Tibial artery (tissue), 4 donors: Measurements from ENCODE around the gene RNF112.
A peak's percentile ranks its signal among the peaks of the same experiment; 100 is the strongest.

Experiments used
- DNase-seq, 2 donors: peaks; one replicate each; pipeline ENCODE4 v3.0.0-alpha.2; 2019
- H3K27ac ChIP-seq, 2 donors: fragments of 200-600 bp; sonication (generic) in 1 of 2; 1 replicate in 1 of 2; 2 replicates in 1 of 2; pipeline ENCODE4 v1.5.1; 2018 to 2019; ENCODE audit warnings: mild to moderate bottlenecking in 1 of 2
- H3K27me3 ChIP-seq, 2 donors: fragments of 200-600 bp; sonication (generic) in 1 of 2; one replicate each; pipeline versions ENCODE4 v1.5.1 to v1.6.0; 2016 to 2019
- H3K36me3 ChIP-seq, 3 donors: fragments of 200-600 bp; sonication (generic) in 2 of 3; one replicate each; pipeline ENCODE4 v1.5.1; 2016 to 2019; ENCODE audit warnings: mild to moderate bottlenecking in 2 of 3
- H3K4me1 ChIP-seq, 4 donors: fragments of 200-600 bp; sonication (generic) in 2 of 4; 1 replicate in 3 of 4; 2 replicates in 1 of 4; pipeline ENCODE4 v1.5.1; 2016 to 2019
- H3K4me3 ChIP-seq, 2 donors: fragments of 200-600 bp; sonication (generic) in 1 of 2; 1 replicate in 1 of 2; 2 replicates in 1 of 2; pipeline ENCODE4 v1.5.1; 2018 to 2019; ENCODE audit warnings: mild to moderate bottlenecking in 2 of 2
- H3K9me3 ChIP-seq, 3 donors: fragments of 200-600 bp; sonication (generic) in 1 of 3; one replicate each; pipeline ENCODE4 v1.5.1; 2016 to 2019
- CTCF ChIP-seq, 2 experiments: fragments of 200-600 bp in 1 of 2; fragments of 450-650 bp in 1 of 2; IDR thresholded peaks; one replicate each; pipeline ENCODE4 v1.5.1; 2017 to 2019; ENCODE audit warnings: antibody characterized with exemption in 2 of 2, mild to moderate bottlenecking in 1 of 2, moderate library complexity in 1 of 2
- intact Hi-C: fragments of 100-400 bp; cut with DNase I; formaldehyde crosslinking; loops from one replicate; pipeline ENCODE4 v1.15.0; 2023; ENCODE audit warnings: low total_unique reads

The RNF112 gene

GRCh38 chr17:19386051-19386929 is 24.7 kb upstream of the RNF112 start:
- peak overlapping the region; percentile 97 to 98 for H3K27ac ChIP-seq
- H3K9me3 ChIP-seq, result no peaks in the 10 kb centered on the region
- no peak for TF ChIP-seq CTCF (IDR thresholded peaks at IDR 0.05)
- H3K4me1 ChIP-seq, result peaks cover 9 to 99% (median 95%) of the 10 kb centered on the region in 4 donors
- H3K4me3 ChIP-seq, result peak overlapping the region; percentile 44 to 45
- H3K36me3 ChIP-seq, result peaks cover 26 to 33% (median 32%) of the 10 kb centered on the region in 3 donors
- peak; percentile 87 to 88 for DNase-seq
- H3K27me3 ChIP-seq, result no peaks in the 10 kb centered on the region
- intact Hi-C loops, result no loop called here

DNA sequence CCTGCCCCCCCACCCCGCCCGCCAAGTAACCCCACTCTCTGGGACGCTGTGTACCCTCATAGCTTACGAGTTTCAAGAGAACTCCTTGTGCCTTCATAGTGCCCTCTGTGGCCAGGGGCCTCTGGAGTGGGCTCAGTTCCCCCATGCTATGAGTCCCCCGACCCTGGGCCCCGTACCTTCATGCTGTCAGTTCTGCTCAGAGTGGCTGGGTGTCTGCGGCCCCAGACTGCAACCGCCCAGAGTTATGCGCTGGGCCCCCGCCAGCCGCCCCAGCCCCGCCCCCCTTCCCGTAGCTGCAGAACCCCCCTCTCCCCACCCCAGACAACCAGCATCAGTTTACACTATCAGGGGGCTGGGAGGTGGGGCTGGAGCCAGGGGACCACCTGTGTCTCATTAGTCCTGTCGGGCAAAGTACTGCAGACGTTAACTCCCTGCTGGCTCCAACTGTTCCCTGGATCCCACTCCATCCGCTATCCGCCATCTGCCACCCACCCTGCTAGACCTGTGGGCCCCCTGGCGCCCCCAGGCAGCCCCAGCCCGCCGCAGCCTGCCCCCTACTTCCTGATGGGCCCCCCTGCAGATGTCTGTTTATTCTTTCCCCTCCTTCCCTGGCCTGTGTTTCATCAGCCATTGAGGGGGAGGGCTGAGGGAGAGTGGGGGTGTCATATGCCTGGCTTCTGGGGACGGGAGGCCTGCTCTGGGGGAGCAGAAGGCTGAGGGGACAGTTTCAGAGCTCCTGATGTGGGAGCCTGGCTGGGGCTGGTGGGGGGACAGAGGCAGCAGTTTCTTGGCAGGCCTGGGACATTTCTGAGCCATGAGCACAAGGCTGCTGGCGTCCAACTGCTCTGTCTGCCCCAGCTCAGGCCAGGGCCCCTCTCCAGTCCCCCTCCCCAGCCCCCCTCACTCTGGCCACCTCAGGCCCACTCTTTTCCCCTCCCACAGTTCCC is 23.8 kb upstream of the RNF112 start, which contains the start of gene MFAP4:
Gene MFAP4, minus strand, starts transcription at position 217 of the 947 bp plus-strand sequence. Its CDS starts 35 bp downstream, at position 182.
- Histone ChIP-seq H3K27ac (peak within 1 kb of the TSS; percentile 97 to 98), H3K4me1 (peaks cover 9 to 99% (median 95%) of the 10 kb centered on the region in 4 donors), H3K9me3 (no peaks in the 10 kb centered on the region), H3K36me3 (peaks cover 16 to 24% (median 22%) of the 10 kb centered on the region in 3 donors), H3K4me3 (peak within 1 kb of the TSS; percentile 44 to 45), H3K27me3 (no peaks in the 10 kb centered on the region)
- intact Hi-C loops, result no loop called here
- TF ChIP-seq CTCF (IDR thresholded peaks at IDR 0.05), result no peak
- DNase-seq, result peak; percentile 79 to 92

DNA sequence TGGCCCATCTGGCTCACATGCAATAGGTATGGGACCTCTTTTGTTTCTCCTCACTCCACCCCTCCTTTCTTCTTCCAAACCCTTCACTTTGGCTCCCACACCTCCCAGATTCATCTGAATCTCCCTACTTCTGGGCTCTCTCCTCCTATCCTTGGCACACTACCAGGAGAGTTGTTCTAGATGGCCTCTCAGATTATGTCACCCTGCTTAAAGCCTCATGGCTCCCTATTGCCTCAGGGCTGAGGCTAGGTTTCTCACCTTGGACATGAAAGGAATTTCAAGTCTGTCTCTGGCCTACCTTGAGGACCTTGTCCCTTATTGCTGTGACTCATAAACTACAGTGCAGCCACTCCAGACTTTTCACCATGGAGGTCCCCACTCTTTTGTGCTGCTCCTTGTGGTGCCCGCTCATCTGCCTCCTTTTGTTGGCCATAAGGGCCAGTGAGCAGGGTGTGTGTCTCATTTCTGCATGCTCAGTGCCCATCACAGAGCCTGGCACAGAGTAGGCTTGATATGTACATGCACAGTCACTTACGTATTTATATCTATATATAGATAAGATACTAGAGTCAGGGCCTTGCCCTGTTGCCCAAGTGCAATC is 23.0 kb upstream of the RNF112 start:
- no peaks in the 10 kb centered on the region for H3K9me3 ChIP-seq
- H3K27me3 ChIP-seq, result no peaks in the 10 kb centered on the region
- intact Hi-C loops, result no loop called here
- peaks cover 9 to 99% (median 96%) of the 10 kb centered on the region in 4 donors for H3K4me1 ChIP-seq
- H3K4me3 ChIP-seq, result no peak overlapping the region
- DNase-seq, result peak in 1 of 2 donors; percentile 57
- TF ChIP-seq CTCF (IDR thresholded peaks at IDR 0.05), result no peak
- peaks cover 9 to 16% (median 15%) of the 10 kb centered on the region in 3 donors for H3K36me3 ChIP-seq
- peak overlapping the region; percentile 97 to 98 for H3K27ac ChIP-seq

GRCh38 chr17:19388791-19389785 is 21.9 kb upstream of the RNF112 start:
- Histone ChIP-seq H3K27me3 (no peaks in the 10 kb centered on the region), H3K4me3 (no peak overlapping the region), H3K36me3 (peaks cover 0 to 5% (median 5%) of the 10 kb centered on the region in 3 donors), H3K27ac (peak overlapping the region; percentile 97 to 98), H3K4me1 (peaks cover 9 to 91% (median 89%) of the 10 kb centered on the region in 4 donors), H3K9me3 (no peaks in the 10 kb centered on the region)
- intact Hi-C loops, result no loop called here
- peak in 1 of 2 donors; percentile 66 for DNase-seq
- no peak for TF ChIP-seq CTCF (IDR thresholded peaks at IDR 0.05)
